HepG2 (cell line): Measurements from ENCODE around the gene LZTR1. TPM values are rescaled to one million over a fixed set of nuclear protein-coding genes. Genes with fewer than 3 reads are reported as not detected.

Source experiments
- ATAC-seq: fragments of 200-7000 bp; cut with Tn5 transposase; 3 replicates; pipeline ENCODE4 v1.9.1; 2020; ENCODE audit warnings: mild to moderate bottlenecking, moderate library complexity
- BruUV-seq: library from RNA; stranded (reverse); fragments of 400-500 nt; replicated peaks from 2 replicates; lab custom pipeline; 2021; lab: Mats Ljungman, UMichigan
- CTCF ChIA-PET: fragments of 300-600 bp; formaldehyde crosslinking; extraction: SDS; loops from one replicate; lab custom pipeline; 2021; ENCODE audit warnings: low total read pairs, inconsistent platforms, low intra/inter-chr PET ratio; lab: Yijun Ruan, JAX
- POLR2A ChIA-PET: fragments of 350-600 bp; sonication (Branson Sonifier 250); formaldehyde crosslinking; loops from one replicate; lab custom pipeline; 2020; ENCODE audit warnings: antibody characterized with exemption, inconsistent platforms; lab: Yijun Ruan, JAX
- DNase-seq: peaks from one replicate; pipeline ENCODE4 v3.0.0-alpha.2; 2015; ENCODE audit warnings: low spot score
- FAIRE-seq: peaks from 3 replicates; lab custom pipeline; 2011; peaks lifted over from hg19 to GRCh38; lab: Jason Lieb, UNC
- H2AFZ ChIP-seq: one replicate; pipeline ENCODE4 v1.6.1; 2011; ENCODE audit warnings: low read length, inconsistent platforms
- H3K27ac ChIP-seq: fragments of 300-600 bp; 3 replicates; pipeline ENCODE4 v1.8.0; 2011; ENCODE audit warnings: mixed run types, mild to moderate bottlenecking, mixed read lengths, low read length, inconsistent platforms; ENCODE audit not compliant: insufficient read depth; ENCODE audit errors: extremely low read length
- H3K27me3 ChIP-seq, 2 experiments: fragments of 200-600 bp in 1 of 2; 2 replicates in 1 of 2; 3 replicates in 1 of 2; pipeline versions ENCODE4 v1.6.0 to v1.8.0; 2011; ENCODE audit warnings: low read length in 2 of 2, mild to moderate bottlenecking in 2 of 2, moderate library complexity in 2 of 2, inconsistent platforms in 1 of 2; ENCODE audit not compliant: insufficient read depth in 2 of 2, control insufficient read depth in 1 of 2
- H3K36me3 ChIP-seq, 2 experiments: fragments of 200-600 bp in 1 of 2; replicated peaks in 1 of 2; 2 replicates in 1 of 2; 3 replicates in 1 of 2; pipeline versions ENCODE4 v1.5.1 to v1.8.0; 2011; ENCODE audit warnings: low read length in 2 of 2, inconsistent platforms in 1 of 2; ENCODE audit not compliant: insufficient read depth in 2 of 2, control insufficient read depth in 1 of 2
- H3K4me1 ChIP-seq: 2 replicates; pipeline ENCODE4 v1.5.1; 2012; ENCODE audit warnings: low read length, inconsistent platforms; ENCODE audit not compliant: insufficient read depth
- H3K4me2 ChIP-seq: 2 replicates; pipeline ENCODE4 v1.6.0; 2011; ENCODE audit warnings: low read depth, low read length, inconsistent platforms
- H3K4me3 ChIP-seq, 3 experiments: fragments of 200-600 bp in 1 of 3; sonication (generic), shearing (Covaris generic) in 1 of 3; replicated peaks in 1 of 3; 2 replicates each; pipeline ENCODE4 v1.5.1; 2011 to 2016; ENCODE audit warnings: low read length in 3 of 3, inconsistent platforms in 2 of 3, low read depth in 2 of 3, mild to moderate bottlenecking in 2 of 3, control low read depth in 1 of 3, mixed read lengths in 1 of 3; ENCODE audit not compliant: insufficient read depth in 1 of 3
- H3K79me2 ChIP-seq: one replicate; pipeline ENCODE4 v1.6.1; 2011; ENCODE audit warnings: low read length, inconsistent platforms; ENCODE audit not compliant: insufficient read depth
- H3K9ac ChIP-seq: 2 replicates; pipeline ENCODE4 v1.6.0; 2011; ENCODE audit warnings: mild to moderate bottlenecking, low read depth, low read length, inconsistent platforms; ENCODE audit not compliant: insufficient read depth
- H3K9me3 ChIP-seq: 2 replicates; pipeline ENCODE4 v1.5.1; 2012; ENCODE audit warnings: mild to moderate bottlenecking, low read length
- H4K20me1 ChIP-seq: 2 replicates; pipeline ENCODE4 v1.6.0; 2011; ENCODE audit warnings: inconsistent platforms, mild to moderate bottlenecking, low read length, moderate library complexity; ENCODE audit not compliant: insufficient read depth
- ARID3A ChIP-seq: IDR thresholded peaks from 2 replicates; pipeline ENCODE4 v1.6.1; 2012; ENCODE audit warnings: low read depth, low read length, improper control_type of control experiment
- ARNTL ChIP-seq: sonication (generic); formaldehyde crosslinking; IDR thresholded peaks from 2 replicates; pipeline ENCODE4 v1.4.0; 2020; ENCODE audit warnings: mild to moderate bottlenecking, missing genetic modification reagents
- DRAP1 ChIP-seq: IDR thresholded peaks from 2 replicates; pipeline ENCODE4 v1.6.1; 2016; ENCODE audit warnings: missing genetic modification reagents, missing compliant biosample characterization
- KAT8 ChIP-seq: IDR thresholded peaks from 2 replicates; pipeline ENCODE4 v1.6.1; 2016; ENCODE audit warnings: missing genetic modification reagents, missing compliant biosample characterization
- KLF11 ChIP-seq: IDR thresholded peaks from 2 replicates; pipeline ENCODE4 v1.6.1; 2016; ENCODE audit warnings: missing compliant biosample characterization
- KLF6 ChIP-seq: IDR thresholded peaks from 2 replicates; pipeline ENCODE4 v1.8.0; 2016; ENCODE audit warnings: missing biosample characterization, missing genetic modification reagents
- NONO ChIP-seq, 2 experiments: fragments of 450-650 bp in 1 of 2; sonication (generic) in 1 of 2; formaldehyde crosslinking in 1 of 2; IDR thresholded peaks in 1 of 2; conservative IDR thresholded peaks in 1 of 2; 2 replicates each; pipeline versions ENCODE4 v1.6.1 to v1.8.0; 2017 to 2022; ENCODE audit warnings: mild to moderate bottlenecking in 1 of 2, missing genetic modification reagents in 1 of 2, moderate library complexity in 1 of 2
- PHF8 ChIP-seq: sonication (generic); formaldehyde crosslinking; IDR thresholded peaks from 2 replicates; pipeline ENCODE4 v1.5.0; 2020; ENCODE audit warnings: missing genetic modification reagents
- RXRB ChIP-seq: IDR thresholded peaks from 2 replicates; pipeline ENCODE4 v1.6.1; 2016; ENCODE audit warnings: borderline replicate concordance, missing genetic modification reagents, missing compliant biosample characterization
- TAF1 ChIP-seq: sonication (generic); formaldehyde crosslinking; IDR thresholded peaks from 2 replicates; pipeline ENCODE4 v1.4.0; 2020; ENCODE audit warnings: missing genetic modification reagents
- ZMYM4 ChIP-seq: sonication (generic); formaldehyde crosslinking; IDR thresholded peaks from 2 replicates; pipeline ENCODE4 v1.8.1; 2023; ENCODE audit warnings: mild to moderate bottlenecking, missing genetic modification reagents
- ZNF253 ChIP-seq: sonication (generic); formaldehyde crosslinking; IDR thresholded peaks from 2 replicates; pipeline ENCODE4 v1.8.0; 2022; ENCODE audit warnings: mild to moderate bottlenecking, missing genetic modification reagents, borderline replicate concordance
- ZNF430 ChIP-seq: sonication (generic); formaldehyde crosslinking; IDR thresholded peaks from 2 replicates; pipeline ENCODE4 v1.9.0; 2021; ENCODE audit warnings: mild to moderate bottlenecking, missing genetic modification reagents
- ZNF550 ChIP-seq: sonication (generic); formaldehyde crosslinking; IDR thresholded peaks from 2 replicates; pipeline ENCODE4 v1.4.0; 2020; ENCODE audit warnings: mild to moderate bottlenecking, missing genetic modification reagents, borderline replicate concordance
- WGBS: methylation state at CpG from one replicate; pipeline ENCODE4 v1.1.6; 2017; ENCODE audit warnings: low lambda C conversion rate; 5-methylcytosine and 5-hydroxymethylcytosine counted together
- in situ Hi-C: cut with HindIII; loops from 2 replicates; pipeline ENCODE4 v1.10.0; 2017; ENCODE audit warnings: low pct_unique_long_range_greater_than_20kb; ENCODE audit not compliant: extremely low pct_ligation_motif_present
- intact Hi-C: fragments of 100-400 bp; cut with micrococcal nuclease; formaldehyde crosslinking; loops from one replicate; pipeline ENCODE4 v1.10.0; 2022; ENCODE audit not compliant: unreplicated experiment
- polyA plus RNA-seq, 8 experiments: library from polyadenylated mRNA; depleted of rRNA in 3 of 8; stranded (reverse) in 7 of 8; unstranded in 1 of 8; fragments of >200 nt; fragmentation: Illumina TruSeq in 4 of 8; extraction: Trizol in 4 of 8; gene quantifications; 2 replicates each; pipeline versions ENCODE4 v1.2.1 to v1.2.3, GENCODE V29; 2011 to 2016; ENCODE audit warnings: low read depth in 4 of 8, missing spikeins in 1 of 8, mixed read lengths in 1 of 8; ENCODE audit not compliant: insufficient read depth in 1 of 8
- total RNA-seq, 5 experiments: library from RNA; depleted of rRNA; stranded (reverse); fragments of >200 nt; fragmentation: Illumina TruSeq; extraction: Trizol; gene quantifications; 2 replicates each; pipeline ENCODE4 v1.2.3, GENCODE V29; 2016; ENCODE audit warnings: low read depth in 1 of 5
- TF ChIP-seq, protein P1 (sequence below): sonication (generic); formaldehyde crosslinking; conservative IDR thresholded peaks from 2 replicates; pipeline ENCODE4 v1.8.1; 2023; ENCODE audit warnings: missing genetic modification reagents
- TF ChIP-seq, protein P2 (sequence below): sonication (generic); formaldehyde crosslinking; IDR thresholded peaks from 2 replicates; pipeline ENCODE4 v1.9.0; 2021; ENCODE audit warnings: missing genetic modification reagents, borderline replicate concordance

The LZTR1 gene
- total and polyA plus RNA-seq, 2 of the 13 experiments (the other 11 are each of a cell fraction or from before 2014, with no cell fraction given), result 21.8 to 22.4 TPM

DNA sequence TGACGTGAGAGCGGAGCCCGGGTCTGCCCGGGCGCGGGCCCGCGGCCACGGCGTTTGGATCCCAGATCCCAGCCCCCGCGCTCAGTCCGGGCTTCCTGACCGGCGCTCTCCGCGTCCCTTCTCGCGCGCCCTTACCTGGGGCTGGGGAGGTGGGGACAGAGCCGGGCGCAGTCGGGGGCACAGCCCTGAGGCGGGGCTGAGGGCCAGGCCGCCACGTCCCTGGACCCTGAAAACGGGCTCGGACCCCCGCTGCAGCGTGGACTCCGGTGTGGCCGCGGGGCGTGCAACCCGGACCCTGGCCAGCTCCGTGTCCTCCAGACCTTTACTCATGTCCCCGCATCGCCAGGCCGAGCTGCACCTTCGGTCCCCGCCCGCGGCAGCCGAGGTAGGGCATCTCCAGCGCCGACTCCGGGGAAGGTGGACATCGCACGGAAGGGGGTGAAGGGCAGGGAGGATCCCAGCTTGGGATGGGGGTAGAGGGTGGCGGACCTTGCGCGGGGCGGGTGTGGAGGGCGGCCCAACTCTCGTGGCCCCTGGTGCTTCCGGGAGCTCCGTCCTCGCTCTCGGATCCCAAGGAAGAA, 24.9 kb upstream of the LZTR1 start (continued):
- no peak for TF ChIP-seq ARID3A

- H3K27ac ChIP-seq, result peak overlapping the region; percentile 56
- POLR2A ChIA-PET, result interaction anchor here (0.7 to 3.8 kb wide), 20 partner anchors 10 to 684 kb away, joined by 3 to 45 read pairs (median 4); partner anchors contain the start of genes CRKL, LZTR1, P2RX6 and SDF2L1
- TF ChIP-seq ZNF253 (CRISPR knock-in tag), result no peak
- TF ChIP-seq PHF8 (CRISPR knock-in tag), result peak; percentile 45; the same call in 1 of the 2 replicates
- TF ChIP-seq, protein P1, sequence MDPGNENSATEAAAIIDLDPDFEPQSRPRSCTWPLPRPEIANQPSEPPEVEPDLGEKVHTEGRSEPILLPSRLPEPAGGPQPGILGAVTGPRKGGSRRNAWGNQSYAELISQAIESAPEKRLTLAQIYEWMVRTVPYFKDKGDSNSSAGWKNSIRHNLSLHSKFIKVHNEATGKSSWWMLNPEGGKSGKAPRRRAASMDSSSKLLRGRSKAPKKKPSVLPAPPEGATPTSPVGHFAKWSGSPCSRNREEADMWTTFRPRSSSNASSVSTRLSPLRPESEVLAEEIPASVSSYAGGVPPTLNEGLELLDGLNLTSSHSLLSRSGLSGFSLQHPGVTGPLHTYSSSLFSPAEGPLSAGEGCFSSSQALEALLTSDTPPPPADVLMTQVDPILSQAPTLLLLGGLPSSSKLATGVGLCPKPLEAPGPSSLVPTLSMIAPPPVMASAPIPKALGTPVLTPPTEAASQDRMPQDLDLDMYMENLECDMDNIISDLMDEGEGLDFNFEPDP (CRISPR knock-in tag), result no peak
- peak; percentile 27; the same call in 1 of the 2 replicates for TF ChIP-seq ARNTL (CRISPR knock-in tag)
- no peak for TF ChIP-seq NONO (IDR thresholded peaks at IDR 0.05)
- TF ChIP-seq NONO (CRISPR knock-in tag; conservative IDR thresholded peaks at IDR 0.05), result peak; percentile 61; the same call in 1 of the 2 replicates
- TF ChIP-seq KAT8 (CRISPR knock-in tag), result 0 out of 2 replicates have a peak, but pooled peaks have one; percentile 51
- no peak for TF ChIP-seq ZNF550 (CRISPR knock-in tag)
- TF ChIP-seq, protein P2, sequence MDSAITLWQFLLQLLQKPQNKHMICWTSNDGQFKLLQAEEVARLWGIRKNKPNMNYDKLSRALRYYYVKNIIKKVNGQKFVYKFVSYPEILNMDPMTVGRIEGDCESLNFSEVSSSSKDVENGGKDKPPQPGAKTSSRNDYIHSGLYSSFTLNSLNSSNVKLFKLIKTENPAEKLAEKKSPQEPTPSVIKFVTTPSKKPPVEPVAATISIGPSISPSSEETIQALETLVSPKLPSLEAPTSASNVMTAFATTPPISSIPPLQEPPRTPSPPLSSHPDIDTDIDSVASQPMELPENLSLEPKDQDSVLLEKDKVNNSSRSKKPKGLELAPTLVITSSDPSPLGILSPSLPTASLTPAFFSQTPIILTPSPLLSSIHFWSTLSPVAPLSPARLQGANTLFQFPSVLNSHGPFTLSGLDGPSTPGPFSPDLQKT (CRISPR knock-in tag), result 0 out of 2 replicates have a peak, but pooled peaks have one; percentile 15
- peak; percentile 50; the same call in 1 of the 2 replicates for TF ChIP-seq KLF6 (CRISPR knock-in tag)
- TF ChIP-seq ZMYM4, result 0 out of 2 replicates have a peak, but pooled peaks have one; percentile 23
- peak; percentile 57 for TF ChIP-seq TAF1 (CRISPR knock-in tag)
- TF ChIP-seq ZNF430 (CRISPR knock-in tag), result no peak
- TF ChIP-seq DRAP1 (CRISPR knock-in tag), result peak; percentile 37; the same call in 1 of the 2 replicates
- TF ChIP-seq KLF11, result no peak
- TF ChIP-seq RXRB, result peak; percentile 53
Observed at GRCh38 chr22:20957683-20958431, 24.2 kb upstream of the LZTR1 start.

More at GRCh38 chr22:20957683-20958431, 24.2 kb upstream of the LZTR1 start:
- Histone ChIP-seq H3K4me1 (peaks cover 62% of the 10 kb centered on the region), H3K27me3 (no peaks in the 10 kb centered on the region; a peak in 1 of 5 replicates), H3K9me3 (no peaks in the 10 kb centered on the region), H3K36me3 (peaks cover 0 to 1% of the 10 kb centered on the region in 2 experiments; a peak in 1 of 5 replicates), H3K9ac (peak overlapping the region; percentile 85), H3K4me2 (peak overlapping the region; percentile 94), H3K79me2 (peaks cover 48% of the 10 kb centered on the region), H2AFZ (no peak overlapping the region), H3K4me3 (peak overlapping the region; percentile 87 to 97 (median 95)), H4K20me1 (no peaks in the 10 kb centered on the region)
- intact Hi-C loops (loop anchor here (10.0 kb wide), 1 partner anchor 183 kb away; the partner anchor contains the start of gene SERPIND1), in situ Hi-C loops (no loop called here)
- BruUV-seq, result no TSS peak
- no peak for FAIRE-seq
- CTCF ChIA-PET, result no interaction called here
- peak; percentile 65 for ATAC-seq
- WGBS, result 4% methylated on average over 14 of the region's 32 CpGs
- DNase-seq, result no peak
